Activated CD4-positive, CD25-positive, alpha-beta regulatory T cell treated with anti-CD3 and anti-CD28 coated beads, Interleukin-2, amount 50 U/mL, for 16 hours (primary cell): ENCODE data around the gene RTP5.

ENCODE experiments used
- DNase-seq: peaks from one replicate; pipeline ENCODE4 v3.0.0-alpha.2; 2020; ENCODE audit warnings: low read depth, low spot score

RTP5 gene

GRCh38 chr2:241843321-241844065 lies 26.0 kb upstream of the RTP5 start:
- DNase-seq, result no peak

GRCh38 chr2:241844066-241844728 lies 25.3 kb upstream of the RTP5 start:
- DNase-seq, result peak; percentile 43

GRCh38 chr2:241844831-241845578 lies 24.5 kb upstream of the RTP5 start:
- DNase-seq, result no peak

GRCh38 chr2:241846406-241846805 lies 23.1 kb upstream of the RTP5 start:
- no peak for DNase-seq

- no peak for DNase-seq
Observed at GRCh38 chr2:241848761-241849615, 20.5 kb upstream of the RTP5 start.

- DNase-seq, result no peak
Observed at GRCh38 chr2:241849616-241850543, 19.6 kb upstream of the RTP5 start.

- no peak for DNase-seq
Observed at GRCh38 chr2:241850544-241851324, 18.8 kb upstream of the RTP5 start.

GRCh38 chr2:241851325-241852115 lies 18.0 kb upstream of the RTP5 start:
- DNase-seq, result no peak

- no peak for DNase-seq
Observed at GRCh38 chr2:241852116-241852980, 17.2 kb upstream of the RTP5 start.

GRCh38 chr2:241852981-241853631 lies 16.4 kb upstream of the RTP5 start:
- DNase-seq, result no peak

GRCh38 chr2:241853651-241854341 lies 15.7 kb upstream of the RTP5 start:
- no peak for DNase-seq

- DNase-seq, result no peak
Observed at GRCh38 chr2:241854342-241855244, 14.9 kb upstream of the RTP5 start.

- no peak for DNase-seq
Observed at GRCh38 chr2:241855245-241855887, 14.2 kb upstream of the RTP5 start.

- no peak for DNase-seq
Observed at GRCh38 chr2:241855888-241856422, 13.6 kb upstream of the RTP5 start.

GRCh38 chr2:241857041-241857541 lies 12.4 kb upstream of the RTP5 start:
- no peak for DNase-seq
